Activated naive CD4-positive, alpha-beta T cell treated with anti-CD3 and anti-CD28 coated beads, Interleukin-2, amount 50 U/mL, for 72 hours (primary cell): Measurements from ENCODE around the gene GBGT1. TPM values are rescaled to one million over a fixed set of nuclear protein-coding genes. Genes with fewer than 3 reads are reported as not detected.
A peak's percentile ranks its signal among the peaks of the same experiment; 100 is the strongest.

Source experiments
- ATAC-seq, 2 donors: fragments of 150-1000 bp; cut with Tn5 transposase; 2 replicates each; pipeline ENCODE4 v1.10.0; 2021; ENCODE audit warnings: mild to moderate bottlenecking in 2 of 2, moderate library complexity in 2 of 2
- DNase-seq, 2 donors: peaks; one replicate each; pipeline ENCODE4 v3.0.0; 2021 to 2022; ENCODE audit warnings: low spot score in 2 of 2
- H3K27ac Mint-ChIP-seq, 2 donors: one replicate each; pipeline ENCODE4 v1.8.0; 2022; ENCODE audit warnings: mild to moderate bottlenecking in 2 of 2, mixed read lengths in 2 of 2
- H3K36me3 Mint-ChIP-seq, 2 donors: one replicate each; pipeline ENCODE4 v1.8.0; 2022; ENCODE audit warnings: mixed read lengths in 2 of 2
- H3K9me3 Mint-ChIP-seq, 2 donors: one replicate each; pipeline ENCODE4 v1.8.0; 2022; ENCODE audit warnings: mixed read lengths in 2 of 2
- total RNA-seq, 2 donors: library from RNA; stranded (reverse); gene quantifications; one replicate each; pipeline ENCODE4 v1.2.3, GENCODE V29; 2022

The GBGT1 gene
- total RNA-seq, 2 donors from 2014 or later = 3.1 to 7.3 TPM

DNA sequence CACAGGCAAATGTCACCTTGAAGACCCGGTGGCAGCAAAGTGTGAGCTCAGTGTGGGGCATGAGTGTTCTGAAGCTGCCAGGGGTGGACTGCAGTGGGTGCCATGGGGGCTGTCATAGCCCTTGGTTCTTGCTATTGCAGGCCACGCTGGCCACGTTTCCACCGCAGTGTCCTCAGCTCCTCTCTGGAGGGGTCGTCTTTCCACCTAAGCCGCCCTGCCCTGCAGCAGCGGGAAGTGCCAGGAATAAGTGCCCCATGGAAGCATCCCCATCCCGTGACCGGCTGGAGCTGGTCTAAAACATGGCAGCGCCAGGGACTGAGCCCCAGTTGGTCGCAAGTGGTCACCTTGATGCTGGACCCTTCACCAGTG is 38.4 kb upstream of the GBGT1 start:
- H3K36me3 Mint-ChIP-seq = peaks cover 4 to 15% of the 10 kb centered on the region in 2 donors
- ATAC-seq = no peak
- DNase-seq = peak in 1 of 2 donors; percentile 25
- H3K27ac Mint-ChIP-seq = no peak overlapping the region
- peaks cover 0 to 7% of the 10 kb centered on the region in 2 donors for H3K9me3 Mint-ChIP-seq

- DNase-seq (peak in 1 of 2 donors; percentile 25), ATAC-seq (no peak)
- H3K27ac Mint-ChIP-seq = no peak overlapping the region
- H3K36me3 Mint-ChIP-seq = peaks cover 4 to 15% of the 10 kb centered on the region in 2 donors
- peaks cover 0 to 7% of the 10 kb centered on the region in 2 donors for H3K9me3 Mint-ChIP-seq
These were observed 37.9 kb upstream of the GBGT1 start for GRCh38 chr9:133201424-133202144.

DNA sequence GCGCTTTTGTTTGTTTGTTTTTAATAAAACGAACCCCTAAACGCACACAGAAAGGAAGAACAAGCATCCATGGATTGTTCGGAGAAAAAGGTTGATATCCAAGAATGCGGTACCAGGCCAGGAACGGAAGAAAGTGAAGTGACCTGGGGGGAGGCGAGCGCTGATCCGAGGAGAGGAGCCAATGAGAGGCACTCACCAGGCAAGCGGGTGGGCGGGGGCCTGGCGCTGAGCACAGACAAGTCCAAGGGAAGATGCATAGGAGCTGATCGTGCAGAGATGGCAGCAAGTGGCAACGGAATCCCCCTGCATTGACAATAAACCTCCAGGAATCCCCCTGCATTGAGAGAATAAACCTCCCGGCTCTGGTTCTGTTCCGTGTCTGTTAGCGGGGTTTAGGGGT is 36.9 kb upstream of the GBGT1 start:
- H3K27ac Mint-ChIP-seq = no peak overlapping the region
- peaks cover 0 to 7% of the 10 kb centered on the region in 2 donors for H3K9me3 Mint-ChIP-seq
- no peak for ATAC-seq
- H3K36me3 Mint-ChIP-seq = peaks cover 4 to 15% of the 10 kb centered on the region in 2 donors
- DNase-seq = no peak

DNA sequence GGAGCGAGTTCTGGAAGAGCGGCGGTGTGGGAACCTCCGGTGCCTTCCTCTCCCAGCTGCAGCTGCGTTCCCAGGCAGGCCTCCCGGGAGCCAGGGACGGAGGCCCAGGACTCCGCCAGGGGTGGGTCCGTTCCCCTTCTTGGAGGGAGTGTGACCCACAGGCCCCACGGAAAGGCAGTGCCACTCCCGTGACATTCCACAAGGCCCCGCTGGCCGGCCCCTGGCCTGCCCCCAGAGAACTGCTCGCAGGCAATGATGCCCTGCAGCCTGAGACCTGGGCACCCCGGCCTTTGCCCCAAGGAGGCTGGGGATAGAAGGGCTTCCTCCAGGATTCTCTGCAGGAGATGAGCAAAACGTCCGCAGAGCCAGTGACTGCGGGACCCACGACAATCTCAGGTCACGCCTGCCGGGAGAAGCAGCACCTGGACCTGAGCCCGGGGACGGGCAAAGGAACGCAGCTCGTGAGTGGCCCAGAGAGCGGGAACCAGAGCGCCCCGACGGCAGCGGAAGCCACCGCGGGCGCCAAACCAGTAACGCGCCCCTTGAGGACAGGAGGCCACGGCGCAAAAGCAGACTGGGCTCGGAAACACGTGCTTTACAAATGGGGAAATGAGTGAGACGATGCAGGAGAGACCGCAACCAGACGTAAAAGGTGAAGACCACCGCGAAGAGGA is 36.1 kb upstream of the GBGT1 start:
- ATAC-seq (peak; percentile 83 to 91), DNase-seq (peak in 1 of 2 donors; percentile 54)
- Mint-ChIP-seq H3K27ac (peak overlapping the region; percentile 38 to 72), H3K36me3 (peaks cover 9 to 15% of the 10 kb centered on the region in 2 donors), H3K9me3 (peaks cover 0 to 7% of the 10 kb centered on the region in 2 donors)

DNA sequence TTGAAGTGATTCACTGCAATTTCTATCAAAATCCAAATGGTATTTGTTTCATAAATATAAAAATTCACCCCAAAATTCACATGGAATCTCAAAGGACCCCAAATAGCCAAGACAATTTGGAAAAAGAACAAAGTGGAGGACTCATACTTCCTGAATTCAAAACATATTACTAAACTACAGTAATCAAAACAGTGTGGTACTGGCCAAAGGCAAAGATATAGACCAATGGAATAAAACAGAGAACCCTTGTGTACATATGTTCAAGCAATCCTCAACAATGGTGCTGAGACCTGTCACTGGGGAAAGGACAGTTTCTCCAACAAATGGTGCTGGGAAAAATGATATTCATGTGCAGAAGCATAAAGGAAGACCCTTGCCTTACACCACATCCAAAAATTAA is 31.3 kb upstream of the GBGT1 start:
- H3K36me3 Mint-ChIP-seq = peaks cover 8% of the 10 kb centered on the region in 2 donors
- DNase-seq = no peak
- H3K9me3 Mint-ChIP-seq = peaks cover 0 to 7% of the 10 kb centered on the region in 2 donors
- ATAC-seq = no peak
- no peak overlapping the region for H3K27ac Mint-ChIP-seq

- Mint-ChIP-seq H3K9me3 (peaks cover 0 to 5% of the 10 kb centered on the region in 2 donors), H3K27ac (no peak overlapping the region), H3K36me3 (peaks cover 5% of the 10 kb centered on the region in 2 donors)
- no peak for ATAC-seq
- no peak for DNase-seq
These were observed 30.9 kb upstream of the GBGT1 start for GRCh38 chr9:133194597-133194996.

DNA sequence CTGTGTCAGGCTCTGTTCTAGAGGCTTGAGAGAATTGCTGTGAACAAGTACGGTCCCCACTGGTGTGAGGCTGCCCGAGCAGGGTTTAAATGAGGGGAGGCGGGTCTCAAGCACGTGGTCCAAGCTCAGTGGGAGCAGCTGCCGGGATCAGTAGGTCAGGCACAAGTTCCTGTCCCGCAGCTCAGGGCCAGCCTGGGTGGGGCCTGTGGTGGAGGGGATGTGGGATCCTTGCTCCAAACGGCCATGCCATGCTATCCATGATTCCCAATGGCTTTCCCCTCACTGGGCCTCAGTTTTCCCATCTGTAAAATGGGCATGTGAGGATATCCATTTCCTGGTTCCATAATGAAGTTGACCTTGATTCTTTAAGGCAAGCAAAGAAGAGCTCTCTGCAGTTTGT is 28.3 kb upstream of the GBGT1 start:
- ATAC-seq (no peak), DNase-seq (no peak)
- H3K9me3 Mint-ChIP-seq = peaks cover 0 to 5% of the 10 kb centered on the region in 2 donors
- H3K27ac Mint-ChIP-seq = no peak overlapping the region
- H3K36me3 Mint-ChIP-seq = peaks cover 0 to 5% of the 10 kb centered on the region in 2 donors

DNA sequence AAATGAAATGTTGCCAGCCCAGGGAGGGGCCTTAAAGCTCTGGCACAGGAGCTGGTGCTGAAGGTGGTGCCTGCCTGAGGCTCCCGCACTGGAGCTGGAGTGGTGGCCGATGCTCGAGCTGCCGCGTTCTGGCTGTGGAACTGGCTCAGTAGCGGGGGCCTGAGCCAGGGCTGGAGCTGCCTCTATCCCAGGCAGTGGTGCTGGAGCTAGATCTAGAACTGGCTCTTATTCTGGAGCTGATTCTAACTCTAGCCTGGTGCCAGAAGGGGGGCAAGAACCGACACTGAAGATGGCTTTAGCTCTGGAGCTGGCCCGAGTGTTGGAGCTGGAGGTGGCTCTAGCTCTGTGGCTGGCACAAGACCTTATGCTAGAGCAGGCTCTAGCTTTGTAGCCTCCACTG is 26.1 kb upstream of the GBGT1 start:
- ATAC-seq (no peak), DNase-seq (no peak)
- Mint-ChIP-seq H3K9me3 (peaks cover 0 to 5% of the 10 kb centered on the region in 2 donors), H3K36me3 (no peaks in the 10 kb centered on the region), H3K27ac (no peak overlapping the region)

DNA sequence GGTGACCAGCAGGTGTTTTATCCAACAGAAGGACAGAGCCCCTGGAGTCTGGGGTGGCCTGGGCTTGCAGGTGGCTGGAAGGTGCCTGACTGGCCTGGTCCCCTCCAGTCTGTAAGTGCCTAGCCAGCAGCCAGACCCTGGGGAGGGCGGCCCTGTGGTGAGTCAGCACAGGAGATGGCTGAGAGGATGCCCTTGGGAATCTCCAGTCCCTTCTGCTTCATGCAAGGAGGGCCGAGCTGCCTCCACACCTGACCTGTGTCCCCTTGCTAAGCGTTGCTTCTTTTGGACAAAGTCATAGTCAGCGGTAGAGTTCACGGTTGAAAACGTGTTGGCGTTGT is 25.1 kb upstream of the GBGT1 start:
- Mint-ChIP-seq H3K27ac (no peak overlapping the region), H3K9me3 (no peaks in the 10 kb centered on the region), H3K36me3 (no peaks in the 10 kb centered on the region)
- DNase-seq (peak in 1 of 2 donors; percentile 34), ATAC-seq (no peak)

GRCh38 chr9:133188006-133188842 is 24.5 kb upstream of the GBGT1 start:
- Mint-ChIP-seq H3K9me3 (no peaks in the 10 kb centered on the region), H3K36me3 (no peaks in the 10 kb centered on the region), H3K27ac (no peak overlapping the region)
- DNase-seq (peak in 1 of 2 donors; percentile 34), ATAC-seq (no peak)

DNA sequence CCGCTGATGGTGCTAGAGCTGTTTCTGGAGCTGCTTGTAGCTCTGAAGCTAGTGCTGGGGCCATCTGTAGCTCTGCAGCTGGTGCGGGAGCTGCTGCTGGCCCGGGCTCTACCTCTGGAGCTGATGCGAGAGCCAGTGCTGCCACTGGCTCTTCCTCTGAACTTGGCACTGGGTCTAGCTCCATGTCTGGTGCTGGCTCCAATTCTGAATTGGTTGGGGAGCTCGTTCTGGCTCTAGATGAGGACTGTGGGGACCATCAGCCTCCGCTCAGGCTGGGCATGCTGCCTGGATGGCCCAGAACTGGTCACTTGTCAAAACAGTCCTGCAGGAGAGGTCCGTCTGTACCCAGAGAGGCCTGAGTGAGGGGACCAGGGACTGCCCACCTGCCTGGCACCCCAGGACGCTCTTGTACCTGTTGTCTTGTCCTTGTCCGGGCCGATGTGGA is 23.9 kb upstream of the GBGT1 start:
- peak in 1 of 2 donors; percentile 52 for DNase-seq
- Mint-ChIP-seq H3K9me3 (no peaks in the 10 kb centered on the region), H3K27ac (no peak overlapping the region), H3K36me3 (no peaks in the 10 kb centered on the region)
- ATAC-seq = no peak

- DNase-seq (no peak), ATAC-seq (no peak)
- Mint-ChIP-seq H3K9me3 (no peaks in the 10 kb centered on the region), H3K36me3 (no peaks in the 10 kb centered on the region), H3K27ac (peak overlapping the region in 1 of 2 donors; percentile 15)
These were observed 23.0 kb upstream of the GBGT1 start for GRCh38 chr9:133186736-133187135.

DNA sequence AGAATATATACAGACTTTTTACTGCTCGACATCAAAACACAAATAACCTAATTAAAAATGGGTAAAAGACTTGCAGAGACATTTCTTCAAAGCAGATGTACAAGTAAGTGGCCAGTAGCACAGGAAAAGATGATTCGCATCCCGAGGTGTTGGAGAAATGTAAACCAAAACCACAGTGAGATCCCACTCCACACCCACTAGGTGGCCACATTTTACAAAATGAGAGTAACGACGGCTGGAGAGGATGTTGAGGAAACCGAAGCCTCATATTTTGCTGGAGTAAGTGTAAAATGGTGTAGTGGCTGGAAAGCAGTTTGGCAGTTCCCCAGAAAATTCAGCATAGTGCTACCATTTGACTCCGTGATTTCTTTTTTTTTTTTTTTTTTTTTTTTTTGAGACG is 21.3 kb upstream of the GBGT1 start:
- ATAC-seq = peak; percentile 75 to 77
- Mint-ChIP-seq H3K9me3 (no peaks in the 10 kb centered on the region), H3K27ac (no peak overlapping the region), H3K36me3 (no peaks in the 10 kb centered on the region)
- peak in 1 of 2 donors; percentile 54 for DNase-seq

- no peaks in the 10 kb centered on the region for H3K36me3 Mint-ChIP-seq
- DNase-seq = no peak
- no peak for ATAC-seq
- peak overlapping the region in 1 of 2 donors; percentile 62 for H3K27ac Mint-ChIP-seq
- H3K9me3 Mint-ChIP-seq = no peaks in the 10 kb centered on the region
These were observed 18.4 kb upstream of the GBGT1 start for GRCh38 chr9:133182151-133182550.

DNA sequence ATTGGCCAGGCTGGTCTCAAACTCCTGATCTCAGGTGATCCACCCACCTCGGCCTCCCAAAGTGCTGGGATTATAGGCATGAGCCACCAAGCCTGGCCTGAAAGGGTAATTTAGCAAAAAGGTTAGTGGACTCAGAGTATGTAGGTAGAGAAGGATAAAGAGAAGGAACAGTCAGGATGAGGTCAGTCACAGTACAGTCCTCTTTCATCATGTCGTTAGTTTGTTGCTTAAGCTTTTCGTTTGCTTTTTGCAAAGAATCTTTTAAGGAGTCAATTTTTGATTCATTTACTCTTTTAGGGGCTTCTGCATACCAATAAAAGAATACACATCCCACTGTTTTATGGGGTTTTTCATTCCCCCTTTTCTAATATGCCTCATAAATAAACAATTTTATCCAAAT is 17.8 kb upstream of the GBGT1 start:
- DNase-seq (no peak), ATAC-seq (no peak)
- Mint-ChIP-seq H3K36me3 (no peaks in the 10 kb centered on the region), H3K27ac (no peak overlapping the region), H3K9me3 (no peaks in the 10 kb centered on the region)

DNA sequence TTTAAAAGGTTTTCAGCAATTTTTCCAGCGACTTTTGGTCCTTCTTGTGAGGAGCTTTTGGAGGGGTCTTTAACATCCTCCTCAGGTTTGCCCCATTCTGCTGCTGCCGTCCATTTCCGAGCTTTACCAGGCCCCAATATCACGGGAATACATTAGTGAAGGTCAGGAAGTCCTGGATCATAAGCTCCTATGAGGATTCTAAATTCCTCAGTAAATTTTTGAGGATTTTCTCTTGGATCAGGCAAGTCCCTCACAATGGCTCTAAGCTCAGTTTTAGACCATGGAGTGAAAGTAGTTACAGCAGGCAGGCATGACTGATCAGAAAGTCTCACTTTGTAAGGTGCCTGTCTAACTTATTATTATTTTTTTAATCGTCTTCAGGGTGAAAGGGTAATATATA is 17.2 kb upstream of the GBGT1 start:
- DNase-seq (no peak), ATAC-seq (no peak)
- Mint-ChIP-seq H3K36me3 (no peaks in the 10 kb centered on the region), H3K9me3 (no peaks in the 10 kb centered on the region), H3K27ac (no peak overlapping the region)

GRCh38 chr9:133173056-133173455 is 9.3 kb upstream of the GBGT1 start:
- no peaks in the 10 kb centered on the region for H3K9me3 Mint-ChIP-seq
- DNase-seq = no peak
- H3K27ac Mint-ChIP-seq = no peak overlapping the region
- no peak for ATAC-seq
- H3K36me3 Mint-ChIP-seq = no peaks in the 10 kb centered on the region
